ENCODE measurements around the gene ICA1.

DNA sequence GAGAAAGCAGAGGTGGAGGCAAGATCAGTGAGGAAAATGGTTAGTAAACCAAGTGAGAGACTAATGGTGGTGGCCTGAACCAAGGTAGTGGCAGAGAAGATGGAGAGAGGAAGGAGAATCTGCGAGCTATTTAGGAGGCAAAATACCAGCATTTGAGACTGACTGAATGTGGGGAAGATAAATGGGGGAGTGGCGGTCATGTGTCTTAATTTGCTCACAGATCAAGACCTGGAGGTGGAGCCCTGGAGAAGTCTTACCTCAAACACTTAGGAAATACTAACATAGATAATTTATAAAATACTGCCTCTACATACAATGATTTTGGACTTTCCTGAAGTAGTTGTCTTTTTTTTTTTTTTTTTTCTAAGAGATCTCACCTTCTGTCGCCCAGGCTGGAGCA lies 34.7 kb downstream of the ICA1 start:
- TF ChIP-seq POLR2A (IDR thresholded peaks at IDR 0.05) = no peak
- TF ChIP-seq CTCF (IDR thresholded peaks at IDR 0.05) = no peak

All from body of pancreas (tissue), 4 donors.